OCI-M2 (cell line): ENCODE results near the gene ZBTB7C.

ENCODE experiments used
- DNase-seq: peaks from one replicate; lab custom pipeline; 2025; ENCODE audit not compliant: unreplicated experiment; lab: John Stamatoyannopoulos, UW

ZBTB7C gene

DNA sequence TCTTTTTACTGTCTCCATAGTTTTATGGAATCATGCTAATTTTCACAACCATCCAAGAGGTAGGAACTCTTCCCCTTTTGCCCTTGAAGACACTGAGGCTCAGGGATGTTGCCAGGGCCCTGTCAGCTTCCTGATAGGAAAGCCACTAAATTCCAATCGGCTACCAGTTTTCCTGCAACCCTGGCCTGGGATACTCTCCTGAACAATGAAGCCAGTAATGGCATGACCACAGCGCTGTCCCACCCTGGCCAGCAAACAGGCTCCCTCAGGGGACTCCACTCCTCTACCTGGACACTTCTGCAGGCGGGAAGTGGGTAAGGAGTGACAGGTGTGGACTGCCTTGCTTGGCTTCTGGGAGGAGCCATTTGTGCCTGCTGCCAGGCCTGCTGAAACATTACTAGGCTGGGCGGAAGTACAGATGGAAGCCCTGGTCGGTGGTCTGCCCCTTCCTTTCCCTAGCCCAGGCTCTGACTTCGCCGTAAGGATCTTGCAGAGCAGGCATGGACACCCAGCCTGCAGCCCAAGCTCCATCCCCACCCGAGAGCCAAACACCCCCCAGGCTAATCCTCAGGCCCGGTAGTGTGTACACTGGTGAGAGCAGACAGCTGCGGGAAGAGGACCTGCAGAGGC, 400.0 kb downstream of the ZBTB7C start:
- DNase-seq = no peak

DNA sequence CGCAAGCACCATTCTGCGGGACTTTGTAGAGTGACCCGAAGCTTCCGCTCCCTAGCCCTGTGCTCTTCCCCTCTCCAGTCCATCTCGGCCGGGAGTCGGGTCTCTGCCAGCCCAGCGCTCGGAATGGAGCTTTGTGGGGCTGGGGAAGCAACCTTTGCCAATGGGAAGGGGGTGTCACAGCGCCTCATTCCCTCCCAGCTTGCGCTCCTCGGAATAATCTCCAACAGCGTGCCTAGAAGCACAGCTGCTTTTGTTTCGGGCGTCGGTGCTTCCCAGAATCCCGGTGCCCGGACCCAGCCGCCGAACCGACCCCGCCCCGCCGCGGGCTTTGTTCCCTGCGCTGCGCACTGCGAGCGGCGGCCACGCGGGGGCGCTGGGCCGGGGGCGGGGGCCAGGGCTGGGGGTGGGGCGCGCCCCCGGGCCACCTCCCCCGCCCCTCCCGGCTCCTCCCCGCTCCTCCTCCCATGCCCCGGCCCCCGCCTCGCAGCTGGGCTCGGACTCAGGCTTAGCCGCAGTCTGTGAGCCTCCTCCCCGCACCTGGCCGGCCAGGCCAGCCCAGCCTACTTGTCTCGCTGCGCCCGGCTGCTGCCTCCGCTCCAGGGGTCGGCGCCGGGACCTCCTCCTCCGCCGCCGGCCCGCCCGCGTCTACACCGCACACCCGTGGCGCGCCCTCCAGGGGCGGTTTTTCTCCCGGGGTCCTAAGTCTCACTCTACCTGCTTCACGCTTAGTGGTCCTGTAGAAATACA, 401.1 kb downstream of the ZBTB7C start:
- no peak for DNase-seq

DNA sequence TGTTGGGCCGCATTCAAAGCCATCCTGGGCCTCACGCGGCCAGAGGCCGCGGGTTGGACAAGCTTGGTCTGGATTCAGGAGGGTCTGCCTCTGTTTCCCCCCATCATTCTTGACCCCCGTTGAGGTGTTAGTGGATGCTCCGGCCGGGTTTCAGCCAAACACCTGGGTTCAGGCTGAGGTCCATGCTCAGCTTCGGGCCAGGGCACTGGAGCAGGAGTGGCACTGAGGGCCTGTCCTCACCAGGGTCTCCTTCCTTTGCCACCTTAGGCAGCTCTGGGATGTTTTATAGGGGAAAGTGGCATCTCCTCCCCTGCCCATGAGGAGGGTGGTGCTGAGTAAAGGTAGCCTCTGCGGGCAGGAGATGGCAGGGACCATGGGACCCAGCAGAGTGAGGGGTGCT, 401.8 kb downstream of the ZBTB7C start:
- DNase-seq = no peak

DNA sequence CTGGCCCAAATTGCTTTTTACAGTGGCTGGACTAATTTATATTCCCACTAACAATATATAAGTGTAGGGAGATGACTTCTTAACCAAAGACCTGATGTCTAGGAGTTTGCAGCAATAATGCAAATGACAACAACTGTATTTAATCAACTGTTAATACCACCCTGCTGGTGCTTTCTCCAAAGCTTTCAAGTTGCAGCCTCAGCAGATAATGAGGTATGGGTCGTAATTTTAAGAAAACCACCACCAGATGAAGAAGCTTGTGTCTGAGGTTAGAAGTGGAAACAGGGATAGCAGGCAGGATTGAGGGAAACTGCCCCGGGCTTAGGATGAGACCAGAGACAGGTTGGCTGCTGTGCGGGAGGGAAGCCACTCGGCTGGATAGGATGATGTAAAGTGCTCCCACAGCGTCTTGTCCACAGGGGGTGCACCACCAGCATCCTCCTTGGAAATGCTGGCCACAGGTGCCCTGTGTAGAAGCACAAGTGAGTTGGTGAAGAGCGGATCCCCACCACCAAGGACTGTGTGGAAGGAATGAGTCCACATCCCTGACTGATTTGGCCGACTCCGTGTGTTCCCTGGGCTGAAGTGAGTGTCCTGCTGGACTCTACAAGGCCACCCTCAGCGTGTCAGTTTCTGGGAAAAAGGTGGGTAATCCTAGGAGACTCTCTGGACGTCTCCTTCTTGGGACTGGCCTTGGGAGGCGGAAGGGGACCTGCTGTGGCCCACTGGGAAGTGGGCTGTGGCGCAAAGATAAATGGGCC, 402.6 kb downstream of the ZBTB7C start:
- DNase-seq = no peak

DNA sequence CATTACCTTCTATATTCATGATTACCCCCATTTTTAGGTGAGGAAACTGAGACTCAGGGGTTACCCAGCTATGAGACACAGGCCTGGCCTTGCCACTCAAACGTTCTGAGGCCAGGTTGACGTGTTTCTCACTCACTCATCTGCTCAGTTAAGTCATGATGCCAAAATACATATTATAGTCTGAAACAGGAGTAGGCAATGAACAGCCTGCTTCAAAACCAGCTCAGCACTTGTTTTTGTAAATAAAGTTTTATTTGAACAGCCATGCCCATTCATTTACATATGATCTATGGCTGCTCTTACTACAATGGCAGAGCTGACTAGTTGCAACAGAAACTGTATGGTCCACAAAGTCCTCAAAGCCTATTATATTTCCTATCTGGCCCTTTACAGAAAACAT, 404.6 kb downstream of the ZBTB7C start:
- DNase-seq = no peak

DNA sequence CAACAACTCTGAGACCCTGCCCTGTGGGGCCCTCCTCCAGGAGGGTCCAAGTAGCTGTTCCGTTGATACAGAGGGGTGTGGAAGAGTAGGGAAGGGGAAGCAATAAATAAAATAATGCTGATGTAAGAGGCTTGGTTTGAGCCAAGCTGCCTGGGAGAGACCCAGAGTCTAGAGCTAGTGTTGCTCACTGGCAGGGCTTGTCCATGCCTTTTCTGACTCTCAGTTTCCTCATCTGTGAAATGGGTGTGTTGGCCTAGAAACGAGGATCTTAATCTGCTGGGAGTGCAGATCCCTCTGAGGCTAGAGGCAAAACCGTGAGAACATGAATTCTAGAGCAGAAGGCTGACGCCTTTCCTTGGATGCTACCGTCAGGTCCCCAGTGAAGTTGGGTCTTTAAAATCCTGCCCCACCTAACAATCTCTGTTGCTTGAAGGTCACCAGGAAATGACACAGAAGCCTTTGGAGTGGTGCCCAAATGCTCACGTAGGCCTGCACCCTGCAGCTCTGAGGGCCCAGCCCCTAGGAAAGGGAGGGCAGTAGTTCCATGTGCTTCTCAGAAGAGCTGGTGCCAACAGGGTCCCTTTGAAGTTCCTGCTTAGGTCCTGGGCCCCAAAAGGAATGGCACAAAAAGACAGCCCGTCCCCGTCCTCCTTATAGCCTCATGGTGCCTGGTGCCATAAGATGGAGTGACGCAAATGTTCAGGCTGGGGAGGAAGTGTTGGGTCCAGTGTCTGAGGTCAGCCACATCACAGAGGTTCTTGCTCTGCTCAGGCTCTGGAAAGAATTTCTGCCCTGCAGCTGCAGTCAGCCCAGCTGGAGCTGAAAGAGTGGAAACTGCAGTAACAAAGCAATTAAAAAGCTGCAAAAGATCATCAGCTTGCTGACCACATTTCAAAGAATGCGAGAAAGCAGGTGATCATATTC, 405.5 kb downstream of the ZBTB7C start:
- no peak for DNase-seq

DNA sequence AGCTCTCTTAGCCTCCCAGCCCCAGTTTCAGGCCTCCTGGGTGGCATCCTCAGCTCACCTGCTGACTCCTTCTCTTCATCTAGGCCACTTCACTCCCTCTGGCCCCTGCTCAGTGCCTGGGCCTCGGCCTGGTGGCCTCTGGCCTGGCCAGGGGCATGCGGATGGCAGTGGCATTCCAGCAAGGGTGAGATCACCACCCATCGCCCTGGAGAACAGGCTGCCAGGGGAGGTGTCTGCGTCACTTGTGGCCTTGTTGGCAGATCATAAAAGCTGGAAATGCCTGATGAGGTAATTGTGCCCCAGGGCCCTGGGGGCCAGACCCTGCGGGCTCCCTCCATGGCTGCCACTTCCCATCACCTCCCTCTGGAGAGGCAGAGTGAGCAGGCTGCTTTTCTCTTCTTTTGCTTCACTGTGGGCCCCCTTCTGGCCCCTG, 406.2 kb downstream of the ZBTB7C start:
- no peak for DNase-seq

DNA sequence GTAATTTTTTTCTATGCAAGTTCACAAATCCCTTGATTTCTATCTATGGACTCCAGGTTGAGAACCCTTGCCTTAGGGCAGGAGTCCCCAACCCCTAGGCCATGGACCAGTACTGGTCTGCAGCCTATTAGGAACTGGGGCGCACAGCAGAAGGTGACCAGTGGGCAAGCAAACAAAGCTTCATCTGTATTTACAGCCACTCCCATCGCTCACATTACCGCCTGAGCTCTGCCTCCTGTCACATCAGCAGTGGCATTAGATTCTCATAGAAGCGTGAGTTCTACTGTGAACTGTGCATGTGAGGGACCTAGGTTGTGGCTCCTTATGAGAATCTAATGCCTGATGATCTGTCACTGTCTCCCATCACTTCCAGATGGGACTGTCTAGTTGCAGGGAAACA, 408.5 kb downstream of the ZBTB7C start:
- no peak for DNase-seq

DNA sequence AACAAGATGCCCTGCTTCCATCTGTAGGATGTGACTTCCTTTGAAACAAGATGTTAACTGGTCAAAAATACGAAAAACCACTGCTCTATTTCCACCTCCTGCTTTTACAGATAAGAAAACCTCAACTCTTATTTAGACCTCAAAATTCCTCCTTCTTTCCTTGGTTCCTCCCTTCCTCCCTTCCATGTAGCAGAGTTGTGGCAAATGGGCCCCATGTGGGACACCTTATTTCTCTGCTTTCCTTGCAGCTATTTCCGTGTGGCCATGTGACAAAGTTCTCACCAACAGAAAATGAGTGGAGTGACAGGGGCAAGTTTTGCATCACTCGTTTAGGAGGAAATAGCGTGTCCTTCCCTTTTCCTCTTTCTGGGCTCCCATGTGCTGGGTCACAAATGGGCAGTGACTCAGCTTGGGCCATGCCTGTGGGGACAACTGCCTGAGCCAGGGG, 409.4 kb downstream of the ZBTB7C start:
- no peak for DNase-seq

DNA sequence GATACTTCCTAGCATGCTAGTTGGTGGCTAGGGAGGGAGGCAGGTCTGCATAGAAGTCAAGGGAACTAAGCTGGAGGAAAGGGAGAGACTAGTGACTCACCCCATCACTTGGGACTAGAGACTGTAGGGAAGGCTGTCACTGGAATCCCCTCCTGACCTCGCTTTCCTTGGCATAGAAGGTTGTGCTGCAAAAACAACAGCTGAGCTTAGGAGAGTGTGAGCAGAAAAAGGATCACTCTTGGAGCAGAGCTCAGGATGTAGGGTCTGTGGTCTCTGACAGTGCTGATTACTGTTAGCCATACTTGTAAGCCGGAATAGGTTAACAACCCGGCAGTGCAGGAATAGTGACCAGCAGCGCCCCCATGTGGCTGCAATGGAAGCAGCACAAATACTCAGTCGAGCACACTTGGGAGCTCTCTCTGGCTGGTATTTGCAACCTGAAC, 411.8 kb downstream of the ZBTB7C start:
- DNase-seq = no peak

DNA sequence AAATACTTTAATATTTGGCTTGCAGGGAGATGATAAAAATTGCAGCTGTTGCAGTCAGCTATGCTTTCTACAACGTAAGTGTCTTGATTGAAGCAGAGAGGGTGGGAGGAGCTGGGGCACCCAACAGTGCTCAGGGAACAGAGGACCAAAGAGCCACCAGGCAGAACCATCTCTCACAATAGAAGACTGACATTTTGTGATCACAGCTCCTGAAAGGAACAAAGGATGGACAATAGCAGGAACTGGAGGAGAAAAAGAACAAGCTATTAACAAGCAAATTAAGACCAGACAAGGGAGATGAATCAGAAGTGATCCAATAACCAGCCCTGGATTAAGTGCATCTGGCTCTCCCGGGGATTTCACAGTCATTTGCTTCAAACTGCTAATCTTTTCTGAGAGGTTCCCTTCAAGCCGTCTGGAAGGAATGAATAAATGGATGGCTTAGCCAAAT, 413.1 kb downstream of the ZBTB7C start:
- DNase-seq = no peak

DNA sequence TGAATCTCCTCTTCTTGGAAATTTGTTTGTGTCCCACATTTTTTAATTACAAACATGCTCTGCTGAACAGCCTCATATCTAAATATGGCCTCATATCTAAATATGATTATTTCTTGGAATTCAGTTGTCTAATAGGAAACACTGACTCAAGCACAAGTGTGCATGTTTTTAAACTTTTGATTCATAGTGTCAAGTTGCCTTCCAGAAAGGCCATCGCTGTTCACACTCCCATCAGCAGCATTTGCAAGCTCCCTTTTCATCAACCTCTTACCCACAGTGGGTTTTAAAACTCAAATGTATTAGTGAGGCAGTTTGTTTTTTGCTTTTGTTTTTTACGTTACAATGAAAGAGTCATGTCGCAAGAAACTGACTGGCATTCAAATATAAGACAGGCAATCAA, 413.5 kb downstream of the ZBTB7C start:
- no peak for DNase-seq

DNA sequence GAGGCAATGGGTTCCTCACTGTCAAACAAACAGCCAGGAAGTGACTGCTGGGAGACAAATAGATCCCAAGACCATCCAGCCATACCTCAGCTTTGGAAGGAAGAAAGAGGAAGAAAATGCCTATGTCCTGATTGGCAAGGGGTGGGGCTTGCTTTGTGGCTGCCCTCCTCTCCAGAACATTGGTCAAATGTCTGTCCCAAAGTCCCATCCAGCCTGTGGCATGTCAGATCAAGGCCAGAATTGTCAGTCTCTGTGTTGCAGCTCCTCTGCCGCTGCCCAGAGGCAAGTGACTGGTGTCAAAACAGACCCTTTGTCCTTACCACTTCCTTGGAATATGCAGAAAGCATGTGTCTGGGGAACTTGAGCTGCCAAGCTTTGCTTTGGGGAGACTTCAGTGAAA, 415.8 kb downstream of the ZBTB7C start:
- no peak for DNase-seq

DNA sequence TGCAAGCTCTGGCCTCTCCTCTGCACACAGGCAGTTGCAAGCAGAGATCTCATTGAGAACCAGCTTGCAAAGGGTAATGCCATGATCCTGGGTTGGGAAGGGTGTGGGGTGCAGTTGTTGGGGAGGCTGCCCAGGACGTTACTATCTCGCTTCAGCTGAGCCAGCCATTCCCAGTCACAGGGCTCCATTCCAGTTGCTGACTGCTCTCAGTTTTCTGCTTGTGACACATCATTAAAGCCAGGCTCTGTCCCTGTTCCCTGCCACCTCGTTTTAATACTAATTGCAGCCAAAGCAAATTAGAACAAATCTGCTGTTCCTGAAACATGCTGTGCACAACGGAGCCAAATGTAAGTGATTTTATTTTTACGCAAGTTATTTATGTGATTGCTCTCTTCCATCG, 416.2 kb downstream of the ZBTB7C start:
- DNase-seq = no peak

DNA sequence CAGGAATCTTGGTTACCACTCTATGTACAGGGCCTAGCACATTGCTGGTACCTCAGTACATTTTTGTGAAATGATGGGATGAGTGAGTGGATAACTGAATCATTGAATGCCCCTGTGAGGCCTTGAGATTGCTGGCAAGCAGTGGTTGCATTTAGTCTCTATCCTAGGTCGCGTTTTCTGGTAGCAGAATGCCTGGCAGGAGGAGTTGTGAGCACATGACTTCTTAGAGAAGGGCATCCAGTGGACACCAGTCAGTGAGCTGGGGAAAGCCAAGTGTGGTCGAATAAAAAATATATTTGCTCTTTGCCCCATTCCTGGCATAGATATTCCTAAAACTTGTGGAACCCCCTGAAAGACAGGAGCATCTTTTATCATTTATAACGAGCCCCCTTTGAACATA, 416.9 kb downstream of the ZBTB7C start:
- DNase-seq = no peak

DNA sequence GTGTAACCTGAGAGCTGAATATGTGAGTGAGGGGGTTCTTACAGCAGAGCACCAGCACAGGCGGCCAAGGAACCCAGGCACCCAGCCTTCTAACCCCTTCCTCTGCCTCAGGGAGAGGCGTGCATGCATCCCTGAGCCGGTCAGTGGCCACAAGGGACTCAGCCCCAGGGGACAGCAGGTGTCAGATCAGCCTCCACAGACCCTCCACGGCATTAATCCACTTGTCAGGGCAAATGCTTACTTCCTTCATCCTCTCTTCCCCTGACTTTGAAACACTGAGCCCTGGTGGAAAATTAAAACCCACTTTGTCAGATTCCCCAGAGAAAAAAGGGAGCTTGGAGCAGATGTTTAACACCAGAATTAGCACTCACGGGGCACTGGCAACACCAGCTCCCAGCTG, 418.2 kb downstream of the ZBTB7C start:
- DNase-seq = no peak

DNA sequence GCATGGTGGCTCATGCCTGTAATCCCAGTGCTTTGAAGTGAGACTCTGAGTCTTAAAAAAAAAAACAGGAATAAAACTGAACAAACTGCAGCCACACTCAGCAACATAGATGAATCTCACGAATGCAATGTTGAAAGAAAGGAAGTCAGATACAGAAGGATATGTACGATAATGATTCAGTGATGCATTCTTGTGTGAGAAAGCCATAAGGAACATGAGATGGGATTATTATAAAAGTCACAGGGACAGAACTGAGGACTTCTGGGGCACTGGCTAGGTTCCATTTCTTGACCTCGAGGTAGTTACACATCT, 421.8 kb downstream of the ZBTB7C start:
- no peak for DNase-seq

DNA sequence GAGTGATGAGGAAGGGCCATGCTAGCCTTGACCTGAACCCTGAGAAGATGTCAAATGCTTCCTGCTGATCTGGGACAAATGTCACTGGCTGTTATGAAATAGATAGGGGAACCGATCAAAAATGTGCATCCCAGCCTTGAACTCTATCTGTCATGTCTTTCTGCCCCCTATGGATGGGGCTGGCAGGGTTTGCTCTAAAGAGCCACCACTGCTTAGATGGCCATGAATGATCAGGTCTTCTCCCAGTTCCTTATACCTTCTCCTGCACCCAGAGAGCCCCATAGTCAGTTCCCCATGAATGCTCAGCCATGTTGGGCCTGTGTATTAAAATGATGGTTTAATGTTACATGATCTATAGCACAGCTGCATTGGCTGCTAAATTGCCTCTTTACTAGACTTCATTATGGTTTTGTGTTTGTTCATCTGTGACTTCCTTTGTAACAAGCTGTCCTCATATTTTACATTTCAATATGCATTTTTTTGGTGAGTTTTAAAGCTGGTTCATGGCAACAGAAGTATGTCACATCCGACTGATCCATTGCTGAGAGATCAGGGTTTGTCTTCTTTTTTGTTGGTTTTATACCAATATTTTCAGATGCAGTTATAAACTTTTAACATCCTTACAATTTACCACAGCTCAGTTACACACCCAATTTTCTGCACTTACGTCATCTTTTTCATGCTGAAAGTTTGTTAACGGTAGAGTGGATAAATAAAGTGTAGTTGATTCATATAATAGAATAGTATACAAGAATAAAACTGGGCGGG, 422.4 kb downstream of the ZBTB7C start:
- DNase-seq = no peak

DNA sequence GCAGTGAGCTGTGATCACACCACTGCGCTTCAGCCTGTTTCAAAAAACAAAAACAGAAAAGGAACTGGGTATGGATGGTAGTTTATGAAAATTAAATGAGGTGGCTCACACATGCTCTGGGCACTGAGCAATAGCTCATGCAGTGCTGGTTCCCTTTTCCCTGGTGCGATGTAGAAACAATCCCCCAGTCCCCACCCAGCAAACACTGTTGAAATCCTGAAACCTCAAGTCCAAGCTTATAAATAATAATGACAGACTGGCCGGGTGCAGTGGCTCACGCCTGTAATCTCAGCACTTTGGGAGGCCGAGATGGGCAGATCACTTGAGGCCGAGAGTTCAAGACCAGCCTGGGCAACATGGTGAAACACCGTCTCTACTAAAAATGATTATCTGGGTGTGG, 423.3 kb downstream of the ZBTB7C start:
- no peak for DNase-seq

DNA sequence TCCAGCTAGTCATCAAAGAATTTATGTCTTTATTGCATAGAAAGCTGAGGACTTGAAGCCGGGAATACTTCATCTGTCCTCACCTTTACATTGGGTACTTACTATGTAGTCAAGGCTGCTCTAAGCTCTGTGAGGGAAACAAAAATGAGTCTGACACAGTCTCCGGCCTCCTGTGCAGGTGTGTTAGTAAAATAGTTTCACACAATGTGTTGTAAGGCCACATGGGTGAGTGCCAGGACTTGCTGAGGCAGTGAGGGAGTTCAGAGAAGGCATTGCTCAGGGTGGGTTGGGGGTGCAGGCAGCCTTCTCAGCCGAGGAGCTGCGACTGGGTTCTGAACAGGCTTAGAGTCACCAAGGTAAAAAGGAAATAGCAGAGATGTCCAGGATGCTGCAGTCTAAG, 424.2 kb downstream of the ZBTB7C start:
- no peak for DNase-seq
